Measurements from ENCODE around the gene ZNF213. TPM values are rescaled to one million over a fixed set of nuclear protein-coding genes. Genes with fewer than 3 reads are reported as not detected.

Gene ZNF213
- total and polyA plus RNA-seq, 2 donors (not counting 1 experiment from before 2014, with no cell fraction given) = 0.43 to 8.8 TPM

GRCh38 chr16:3092501-3092941 lies 42.3 kb upstream of the ZNF213 start:
- H4K20me1 ChIP-seq (ENCODE audit: control insufficient read depth, extremely low read depth, insufficient read depth, low read length) = no peaks in the 10 kb centered on the region
- no peak overlapping the region for H3K4me2 ChIP-seq (ENCODE audit: extremely low read depth, insufficient read depth, low read length)
- no peak overlapping the region for H3K4me3 ChIP-seq (replicated peaks in 1 of 4; ENCODE audit: control extremely low read depth in 1 of 4, insufficient read depth in 1 of 4, low read depth in 3 of 4, low read length in 4 of 4)
- H3K27me3 ChIP-seq (ENCODE audit: control insufficient read depth, insufficient read depth, low read length) = peaks cover 8% of the 10 kb centered on the region
- no peak for TF ChIP-seq CTCF (conservative IDR thresholded peaks at IDR 0.05 in 1 of 2, IDR thresholded peaks at IDR 0.05 in 1 of 2; ENCODE audit: low read depth in 1 of 2, low read length in 2 of 2)
- no peaks in the 10 kb centered on the region for H3K36me3 ChIP-seq (ENCODE audit: control insufficient read depth, insufficient read depth, low read length)
- H3K27ac ChIP-seq (ENCODE audit: insufficient read depth, low read length) = no peak overlapping the region
- no peak for DNase-seq (ENCODE audit: low read depth in 2 of 2)
- no peak overlapping the region for H3K9ac ChIP-seq (ENCODE audit: insufficient read depth, low read length)
- no peaks in the 10 kb centered on the region for H3K9me3 ChIP-seq (ENCODE audit: control insufficient read depth, insufficient read depth, low read depth, low read length)
- no peak overlapping the region for H2AFZ ChIP-seq (ENCODE audit: low read length)
- no peaks in the 10 kb centered on the region for H3K79me2 ChIP-seq (ENCODE audit: control insufficient read depth, insufficient read depth, low read length)
- no peaks in the 10 kb centered on the region for H3K4me1 ChIP-seq (ENCODE audit: control insufficient read depth, extremely low read depth, insufficient read depth, low read length)

GRCh38 chr16:3094289-3095027 lies 40.4 kb upstream of the ZNF213 start:
- peak in 1 of 2 donors; percentile 49 for DNase-seq (ENCODE audit: low read depth in 2 of 2)
- no peaks in the 10 kb centered on the region for H3K79me2 ChIP-seq (ENCODE audit: control insufficient read depth, insufficient read depth, low read length)
- no peak overlapping the region for H3K4me3 ChIP-seq (replicated peaks in 1 of 4; ENCODE audit: control extremely low read depth in 1 of 4, insufficient read depth in 1 of 4, low read depth in 3 of 4, low read length in 4 of 4)
- H3K9ac ChIP-seq (ENCODE audit: insufficient read depth, low read length) = no peak overlapping the region
- H3K36me3 ChIP-seq (ENCODE audit: control insufficient read depth, insufficient read depth, low read length) = no peaks in the 10 kb centered on the region
- H2AFZ ChIP-seq (ENCODE audit: low read length) = no peak overlapping the region
- H3K9me3 ChIP-seq (ENCODE audit: control insufficient read depth, insufficient read depth, low read depth, low read length) = no peaks in the 10 kb centered on the region
- H3K27ac ChIP-seq (ENCODE audit: insufficient read depth, low read length) = no peak overlapping the region
- no peaks in the 10 kb centered on the region for H3K4me1 ChIP-seq (ENCODE audit: control insufficient read depth, extremely low read depth, insufficient read depth, low read length)
- TF ChIP-seq CTCF (conservative IDR thresholded peaks at IDR 0.05 in 1 of 2, IDR thresholded peaks at IDR 0.05 in 1 of 2; ENCODE audit: low read depth in 1 of 2, low read length in 2 of 2) (peak; percentile 39 to 67), EZH2 (IDR thresholded peaks at IDR 0.05; ENCODE audit: low read length, missing control alignments) (no peak)
- no peak overlapping the region for H3K4me2 ChIP-seq (ENCODE audit: extremely low read depth, insufficient read depth, low read length)
- no peaks in the 10 kb centered on the region for H4K20me1 ChIP-seq (ENCODE audit: control insufficient read depth, extremely low read depth, insufficient read depth, low read length)
- H3K27me3 ChIP-seq (ENCODE audit: control insufficient read depth, insufficient read depth, low read length) = peaks cover 20% of the 10 kb centered on the region

- Histone ChIP-seq H3K27me3 (ENCODE audit: control insufficient read depth, insufficient read depth, low read length) (peaks cover 20% of the 10 kb centered on the region), H3K4me1 (ENCODE audit: control insufficient read depth, extremely low read depth, insufficient read depth, low read length) (peaks cover 3% of the 10 kb centered on the region), H3K79me2 (ENCODE audit: control insufficient read depth, insufficient read depth, low read length) (no peaks in the 10 kb centered on the region), H4K20me1 (ENCODE audit: control insufficient read depth, extremely low read depth, insufficient read depth, low read length) (no peaks in the 10 kb centered on the region), H3K9ac (ENCODE audit: insufficient read depth, low read length) (no peak overlapping the region), H3K36me3 (ENCODE audit: control insufficient read depth, insufficient read depth, low read length) (no peaks in the 10 kb centered on the region), H3K9me3 (ENCODE audit: control insufficient read depth, insufficient read depth, low read depth, low read length) (no peaks in the 10 kb centered on the region), H2AFZ (ENCODE audit: low read length) (no peak overlapping the region), H3K4me2 (ENCODE audit: extremely low read depth, insufficient read depth, low read length) (no peak overlapping the region), H3K27ac (ENCODE audit: insufficient read depth, low read length) (no peak overlapping the region), H3K4me3 (replicated peaks in 1 of 4; ENCODE audit: control extremely low read depth in 1 of 4, insufficient read depth in 1 of 4, low read depth in 3 of 4, low read length in 4 of 4) (no peak overlapping the region)
- no peak for DNase-seq (ENCODE audit: low read depth in 2 of 2)
- TF ChIP-seq EZH2 (IDR thresholded peaks at IDR 0.05; ENCODE audit: low read length, missing control alignments) = no peak
- TF ChIP-seq CTCF (conservative IDR thresholded peaks at IDR 0.05 in 1 of 2, IDR thresholded peaks at IDR 0.05 in 1 of 2; ENCODE audit: low read depth in 1 of 2, low read length in 2 of 2) = peak; percentile 11 to 24
These were observed 39.0 kb upstream of the ZNF213 start for GRCh38 chr16:3095869-3096268.
